NCI-H2227 (cell line): ENCODE results near the gene UNC5B.

Experiments used
- DNase-seq: peaks from one replicate; lab custom pipeline; 2025; ENCODE audit not compliant: unreplicated experiment; lab: John Stamatoyannopoulos, UW

Gene UNC5B

GRCh38 chr10:71314694-71315225, 102.4 kb downstream of the UNC5B start:
- DNase-seq, result no peak

GRCh38 chr10:71316056-71316785, 103.9 kb downstream of the UNC5B start:
- no peak for DNase-seq

GRCh38 chr10:71316786-71317160, 104.4 kb downstream of the UNC5B start:
- no peak for DNase-seq

- no peak for DNase-seq
Observed at GRCh38 chr10:71317739-71318138, 105.4 kb downstream of the UNC5B start.

GRCh38 chr10:71319042-71319799, 106.9 kb downstream of the UNC5B start, which contains the start of gene SLC29A3:
Gene SLC29A3, plus strand, starts transcription at chr10:71319259. Its CDS starts 51 bp downstream, at chr10:71319310.
- peak; percentile 86 for DNase-seq

DNA sequence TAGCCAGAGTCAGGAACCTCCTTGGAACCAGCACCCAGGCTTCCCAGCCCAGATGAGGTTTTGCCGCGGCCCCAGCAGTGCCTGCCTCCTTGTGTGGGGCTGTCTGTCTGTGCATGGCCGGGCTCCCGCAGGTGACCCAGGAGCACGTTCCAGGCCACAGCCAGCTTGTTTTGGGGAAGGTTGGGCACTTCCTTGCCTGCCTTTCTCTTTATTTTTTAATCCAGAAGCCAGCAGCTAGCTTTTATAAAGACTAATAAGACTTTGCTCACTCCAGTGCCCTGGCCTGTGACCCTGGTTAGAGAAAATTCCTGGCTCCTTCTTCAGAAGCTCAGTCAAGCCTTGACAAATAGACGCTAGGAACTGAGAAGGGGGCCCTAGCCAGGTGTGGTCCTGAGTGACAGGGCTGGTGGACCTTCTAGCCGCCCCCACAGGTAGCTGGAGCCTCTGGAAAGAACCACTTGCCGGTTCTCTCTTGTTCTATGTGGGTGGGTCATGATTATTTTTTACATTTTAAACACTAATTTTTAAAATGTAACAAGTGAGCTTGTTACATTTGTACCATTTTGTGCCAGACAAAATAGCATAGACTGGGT, 107.5 kb downstream of the UNC5B start:
- DNase-seq, result no peak

GRCh38 chr10:71320592-71320991, 108.2 kb downstream of the UNC5B start:
- no peak for DNase-seq

DNA sequence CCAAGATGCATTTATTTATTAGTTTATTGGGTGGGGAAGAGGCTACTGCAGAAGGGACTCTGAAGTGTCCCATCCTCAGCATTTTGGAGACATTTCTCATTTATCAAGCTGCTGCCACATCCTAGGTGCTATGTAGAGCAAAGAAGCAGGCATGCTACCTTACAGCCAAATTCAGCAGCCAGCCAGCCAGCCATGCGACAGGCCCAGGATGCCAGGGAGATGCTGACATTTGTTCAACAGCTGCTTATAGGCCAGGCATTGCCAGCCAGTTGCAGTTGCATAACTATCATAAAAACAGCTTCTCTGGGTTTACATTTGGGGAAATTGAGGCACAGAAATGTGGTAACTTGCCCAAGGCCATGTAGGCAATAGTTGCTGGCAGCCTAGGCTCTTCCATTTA, 109.0 kb downstream of the UNC5B start:
- DNase-seq, result no peak

DNA sequence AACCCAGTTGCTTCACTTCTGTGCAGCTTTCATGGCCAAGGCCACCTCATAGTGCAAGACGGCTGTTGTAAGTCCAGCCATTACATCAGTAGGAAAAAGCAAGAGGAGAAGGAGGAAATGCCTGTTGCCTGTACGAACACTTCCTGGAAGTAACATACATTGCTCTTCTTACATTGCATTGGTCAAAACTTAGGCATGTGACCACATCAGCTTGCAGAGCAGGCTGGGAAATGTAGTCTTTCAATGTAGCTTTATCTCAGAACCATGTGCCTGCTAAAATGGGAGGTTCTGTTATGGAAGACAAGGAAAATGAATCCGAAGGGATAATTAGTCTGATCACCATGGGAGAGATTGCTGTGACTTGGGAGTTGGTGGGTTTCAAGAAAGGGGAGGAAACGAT, 111.0 kb downstream of the UNC5B start:
- peak; percentile 47 for DNase-seq

DNA sequence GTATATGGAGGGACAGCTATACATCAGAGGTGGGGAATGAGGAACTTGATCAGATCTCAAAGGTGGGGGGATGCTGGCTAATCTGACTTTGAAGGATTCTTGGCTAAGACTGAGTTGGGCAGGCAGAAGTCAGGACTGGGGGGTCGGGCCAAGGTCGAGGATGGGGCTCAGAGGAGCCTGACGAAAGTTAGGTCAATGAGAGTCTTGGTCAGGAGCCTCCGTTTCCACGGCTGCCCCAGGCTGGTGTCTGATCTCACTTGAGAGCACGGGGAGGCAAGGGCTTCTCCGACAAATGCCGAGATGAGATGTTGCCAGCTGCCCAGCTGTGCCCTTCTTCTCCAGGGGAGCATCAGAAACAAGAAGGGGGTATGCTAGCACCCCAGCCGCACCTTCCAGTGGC, 112.4 kb downstream of the UNC5B start:
- DNase-seq, result no peak

DNA sequence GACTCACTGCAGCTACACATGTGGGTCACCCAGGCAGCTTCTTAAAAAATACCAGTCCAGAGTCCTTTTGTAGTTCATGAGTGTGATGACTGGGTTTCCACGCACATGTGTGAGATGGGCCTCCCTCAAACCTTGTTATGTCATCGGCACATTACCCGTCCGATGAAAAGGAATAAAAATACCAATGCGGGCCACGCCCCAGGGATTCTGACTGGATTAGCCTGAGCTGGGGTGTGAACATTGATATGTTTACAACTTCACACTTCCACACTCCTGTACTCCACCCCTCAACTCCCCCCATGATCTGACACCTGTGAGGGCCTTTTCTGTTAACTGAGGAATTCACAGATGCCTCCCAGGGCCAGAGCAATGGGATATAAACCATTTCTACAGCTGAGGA, 112.9 kb downstream of the UNC5B start:
- no peak for DNase-seq

GRCh38 chr10:71326464-71326881, 114.1 kb downstream of the UNC5B start:
- DNase-seq, result no peak

DNA sequence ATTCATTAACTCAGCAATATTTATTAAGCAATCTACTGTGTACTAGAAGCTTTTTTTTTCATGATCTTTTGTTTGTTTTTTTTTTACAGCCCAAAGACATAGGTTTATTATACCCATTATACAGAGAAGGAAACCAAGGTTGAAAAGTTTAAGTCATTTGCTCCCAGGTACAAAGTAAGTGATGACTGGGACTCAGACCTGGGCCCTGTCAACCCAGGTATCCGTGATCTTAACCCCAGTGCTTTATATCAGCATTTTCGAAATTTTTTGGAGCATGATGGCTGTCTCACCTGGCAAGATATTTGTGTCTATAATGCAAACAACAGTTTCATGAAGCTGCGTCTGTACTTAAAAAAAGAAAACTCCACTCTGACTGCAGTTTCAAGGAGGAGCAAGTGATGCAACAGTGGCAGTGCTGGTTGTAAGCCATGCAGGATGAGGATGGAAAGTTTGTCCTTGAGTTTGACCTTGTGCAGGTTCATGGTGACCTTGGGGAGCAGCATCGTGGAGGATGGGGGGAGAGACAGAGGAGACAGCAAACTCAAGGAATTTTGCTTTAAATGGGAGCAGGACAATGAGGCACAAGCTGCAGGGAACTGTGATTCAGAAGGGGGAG, 118.5 kb downstream of the UNC5B start:
- DNase-seq, result no peak

DNA sequence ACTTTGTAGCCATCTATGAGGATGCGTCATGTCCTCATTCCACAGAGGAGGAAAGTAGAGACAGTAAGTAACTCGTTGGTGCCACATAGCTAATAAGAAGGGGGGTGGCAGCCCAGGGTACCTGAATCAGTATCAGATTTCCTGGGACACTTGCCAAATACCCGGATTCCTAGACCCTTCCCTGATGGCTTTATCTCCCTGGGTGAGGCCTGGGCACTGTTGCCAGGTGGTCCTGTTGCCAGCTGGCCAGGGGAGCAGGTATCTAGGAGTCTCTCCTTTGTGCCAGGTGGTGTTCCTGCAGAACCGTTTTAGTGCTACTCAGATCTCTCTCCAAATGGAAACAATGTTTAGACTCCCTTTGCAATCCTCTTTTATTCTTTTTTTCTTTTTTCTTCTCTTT, 119.4 kb downstream of the UNC5B start:
- DNase-seq, result no peak

GRCh38 chr10:71332466-71332865, 120.1 kb downstream of the UNC5B start:
- no peak for DNase-seq

DNA sequence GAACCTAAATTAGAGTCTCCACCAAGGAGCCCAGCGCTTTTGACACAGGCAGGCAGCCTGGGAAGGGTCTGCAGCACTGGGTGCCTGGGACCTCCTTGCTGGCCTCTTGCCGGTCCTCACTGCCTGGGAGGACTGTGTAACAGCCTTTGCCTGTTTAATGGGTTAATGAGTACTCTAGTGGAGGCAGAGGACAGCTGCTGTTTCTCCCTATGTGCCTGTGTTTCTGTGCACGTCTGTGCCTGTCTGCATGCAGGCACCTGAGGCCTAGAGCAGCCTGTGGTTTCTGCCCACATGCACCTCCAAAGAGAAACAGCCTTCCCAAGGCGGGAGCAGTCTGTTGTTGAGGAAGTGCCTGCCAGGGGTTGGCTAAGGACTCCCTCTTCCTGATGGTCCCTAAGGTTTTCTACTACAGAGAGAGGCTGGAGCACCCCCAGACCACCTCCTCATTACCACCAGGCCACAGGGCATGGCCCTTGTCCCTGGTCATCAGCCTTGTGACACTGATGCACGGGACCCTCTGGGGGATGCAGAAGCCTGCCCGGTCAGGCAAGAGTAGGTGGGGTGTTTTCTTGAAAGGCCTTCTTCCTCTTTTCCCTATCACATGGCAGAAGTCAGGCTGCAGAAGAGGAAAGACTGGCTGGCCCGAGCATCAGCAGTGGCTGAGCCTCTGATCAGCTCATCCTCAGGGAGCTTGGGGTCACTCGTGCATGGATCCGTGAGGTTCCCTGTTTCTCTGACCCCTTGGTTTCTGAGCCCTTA, 120.9 kb downstream of the UNC5B start:
- no peak for DNase-seq

DNA sequence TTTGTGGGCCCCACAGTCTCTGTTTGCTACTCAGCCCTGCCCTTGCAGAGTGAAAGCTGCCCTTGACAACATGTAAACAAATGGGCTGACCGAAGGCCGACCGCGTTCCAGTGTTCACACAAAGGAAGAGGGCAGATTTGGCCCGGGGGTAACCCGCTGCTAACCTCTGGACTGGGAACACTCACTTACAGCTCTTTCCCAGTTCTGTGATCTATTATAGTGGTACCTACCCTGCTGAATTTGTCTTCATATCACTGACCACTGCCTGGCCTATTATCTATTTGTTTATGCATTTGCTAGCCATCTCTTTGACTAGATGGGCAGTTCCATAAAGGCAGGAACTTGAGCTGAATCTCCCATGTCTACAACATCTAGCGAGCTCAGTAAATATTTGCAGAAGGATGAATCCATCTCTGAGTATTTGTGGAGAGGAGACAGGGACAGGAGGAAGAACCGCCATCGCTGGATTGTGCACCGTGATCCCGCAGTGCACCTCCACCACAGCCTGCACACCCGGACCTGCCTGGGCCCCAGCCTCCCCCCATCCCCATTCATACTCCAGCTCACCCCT, 121.9 kb downstream of the UNC5B start:
- no peak for DNase-seq

DNA sequence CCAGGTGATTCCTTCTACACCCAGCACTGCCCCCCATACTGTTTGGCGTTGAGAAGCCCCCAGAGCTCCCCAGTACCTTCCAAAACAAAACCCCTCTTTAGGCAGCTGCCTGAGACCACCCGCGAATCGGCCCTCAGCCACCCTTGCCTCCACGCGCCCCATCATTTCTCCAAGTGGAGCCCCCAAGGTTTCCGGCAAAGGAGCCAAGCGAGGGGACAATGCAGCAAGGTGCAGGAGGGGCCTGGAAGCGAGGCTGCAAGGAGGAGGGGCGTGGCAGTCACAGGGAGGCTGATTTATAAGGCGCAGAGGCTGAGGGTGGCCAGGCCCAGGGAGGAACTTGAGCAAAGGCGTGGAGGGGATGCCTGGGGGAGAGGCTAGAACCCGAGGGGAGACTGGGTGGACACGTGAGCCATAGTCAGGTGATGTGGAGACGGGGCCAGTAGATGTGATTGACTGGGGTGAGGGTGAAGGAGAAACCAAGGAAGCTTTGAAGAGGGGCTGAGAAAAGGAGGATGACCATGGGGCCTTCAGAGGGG, 122.9 kb downstream of the UNC5B start:
- DNase-seq, result no peak

DNA sequence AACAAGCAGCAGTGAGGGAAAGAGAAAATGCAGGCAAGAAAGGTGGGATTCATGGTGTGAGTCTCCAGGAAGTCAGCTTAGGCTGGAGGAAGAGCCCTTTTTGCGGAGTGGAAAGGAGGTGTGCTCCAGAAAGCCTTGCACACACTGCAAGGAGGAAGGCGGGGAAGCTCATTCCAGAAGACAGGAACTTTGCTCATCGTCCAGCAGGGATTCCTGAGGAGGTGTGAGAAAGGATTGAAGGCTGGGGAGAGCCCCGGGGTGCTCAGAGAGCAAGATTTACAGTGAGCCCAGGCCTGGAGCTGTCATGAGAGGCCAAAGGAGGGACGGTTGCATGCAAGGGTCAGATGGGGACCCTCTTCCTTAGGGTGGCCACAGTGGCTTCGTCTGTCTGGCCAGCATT, 124.3 kb downstream of the UNC5B start:
- no peak for DNase-seq

GRCh38 chr10:71337219-71337701, 124.9 kb downstream of the UNC5B start:
- DNase-seq, result peak; percentile 13
